ELR (cell line): ENCODE measurements around the gene POLR3GL.
"Not testable (repeated sequence)": the region's sequence is repeated elsewhere in the genome, so short reads cannot be mapped to it uniquely, and the experiment has no call there.

Experiments
- DNase-seq: peaks from one replicate; pipeline ENCODE4 v3.0.0-alpha.2; 2015; ENCODE audit warnings: low read depth

POLR3GL gene

GRCh38 chr1:146021050-146021445 is 56.6 kb downstream of the POLR3GL start:
- DNase-seq, result no peak

GRCh38 chr1:146021622-146022402 is 57.3 kb downstream of the POLR3GL start, which contains the start of gene HJV:
TSS of gene HJV (minus strand) at chr1:146021735. CDS start at chr1:146020231, 1,504 bp downstream.
- DNase-seq, result no peak

- no peak for DNase-seq
Observed at GRCh38 chr1:146022403-146023127, 58.1 kb downstream of the POLR3GL start.

- not testable (repeated sequence) for DNase-seq
Observed at GRCh38 chr1:146025787-146026495, 61.5 kb downstream of the POLR3GL start.

- DNase-seq, result not testable (repeated sequence)
Observed at GRCh38 chr1:146026650-146027049, 62.2 kb downstream of the POLR3GL start.
